GM21390 (cell line): ENCODE results near the gene SLC27A4.

Source experiments
- ATAC-seq: cut with Tn5 transposase; IDR thresholded peaks from one replicate; pipeline ENCODE4 v1.9.1; 2021; ENCODE audit not compliant: unreplicated experiment

SLC27A4 gene

DNA sequence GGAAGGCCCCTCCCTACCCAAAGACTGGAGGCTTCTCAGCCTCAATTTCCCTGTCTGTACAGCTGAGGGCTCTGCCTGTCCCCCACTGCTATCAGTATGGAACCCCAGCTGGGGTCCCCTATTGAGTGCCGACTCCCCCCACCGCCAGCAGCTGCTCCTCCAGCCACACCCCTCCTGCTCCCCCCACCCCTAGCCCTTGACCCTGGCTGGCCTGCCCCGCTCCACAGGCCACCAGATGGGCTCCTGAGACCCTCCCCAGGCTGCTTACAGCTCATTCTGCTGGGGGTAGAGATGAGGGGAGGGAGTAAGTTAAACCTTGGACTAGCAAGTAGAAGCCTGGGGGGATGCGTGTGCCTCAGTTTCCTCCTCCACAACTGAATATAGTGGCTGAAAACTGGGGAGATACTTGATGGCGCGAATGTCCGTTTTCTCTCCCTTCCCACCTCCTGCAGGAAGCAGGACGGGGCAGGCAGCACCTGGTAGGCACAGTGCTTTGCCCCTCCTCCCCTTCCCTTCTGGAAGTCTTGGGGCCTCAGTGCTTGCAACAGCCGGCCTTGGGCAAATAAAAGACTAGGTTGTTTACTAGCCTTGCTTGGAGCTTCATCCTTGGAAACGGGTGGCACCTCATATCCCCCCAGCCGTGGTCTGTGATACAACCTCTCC is 50.0 kb downstream of the SLC27A4 start:
- no peak for ATAC-seq

DNA sequence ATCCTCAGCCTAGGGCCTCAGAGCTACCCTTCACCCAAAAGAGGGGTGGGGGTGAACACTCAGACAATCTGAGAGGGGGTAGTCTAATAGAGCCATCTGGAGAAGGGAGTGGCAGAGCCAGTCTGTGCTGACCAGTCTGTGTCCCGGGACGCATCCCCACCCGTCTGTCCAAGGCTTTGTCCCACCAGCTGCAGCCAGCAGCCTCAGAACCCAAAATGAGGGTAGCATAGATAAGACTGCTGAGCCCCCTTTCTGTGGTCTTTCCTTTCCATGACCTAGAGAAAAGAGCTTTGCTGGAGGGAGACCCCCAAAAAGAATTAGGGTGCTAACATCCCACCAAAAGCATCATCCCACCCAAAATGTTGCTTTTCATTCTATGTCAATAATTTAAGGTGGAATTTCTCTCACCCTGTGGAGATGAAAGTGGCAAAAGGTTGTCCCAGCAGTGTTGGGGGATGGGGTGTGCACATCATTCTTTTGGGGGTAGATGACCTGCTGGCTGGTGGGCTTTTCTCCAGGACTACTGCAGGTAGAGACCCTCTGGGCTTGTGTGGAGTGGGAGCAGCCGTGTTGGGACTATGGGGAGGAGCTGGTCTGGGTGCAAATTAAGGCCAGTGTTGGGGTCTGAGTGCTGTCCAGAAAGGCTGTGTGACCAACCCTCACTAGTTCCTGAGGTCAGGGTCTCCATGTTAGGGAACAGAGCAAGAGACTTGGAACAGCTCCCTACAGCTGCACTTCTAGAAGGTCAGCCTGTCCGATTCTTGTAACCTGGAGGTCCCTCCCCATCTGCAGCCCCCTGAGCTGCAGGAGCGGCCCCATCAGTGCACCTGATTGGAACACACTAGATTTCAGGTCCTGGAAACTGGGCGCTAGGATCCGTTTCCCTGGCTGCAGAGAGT is 50.7 kb downstream of the SLC27A4 start:
- ATAC-seq, result no peak

DNA sequence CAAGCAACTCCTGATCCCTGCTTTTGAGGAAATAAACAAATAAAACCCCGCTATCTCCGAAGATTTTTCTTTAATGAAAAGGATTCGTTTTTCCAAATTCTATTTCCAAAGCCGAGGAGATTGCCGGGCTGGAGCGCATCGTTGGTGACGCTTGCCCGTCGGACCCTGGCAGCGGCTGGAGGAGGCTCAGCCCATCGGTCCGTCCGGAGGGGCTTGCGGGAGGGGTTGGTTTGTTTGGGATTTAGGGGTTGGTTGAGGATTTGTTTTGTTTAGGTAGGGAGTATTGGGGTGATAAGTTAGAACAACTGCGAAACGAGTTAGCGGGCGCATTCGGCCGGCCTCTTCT is 51.6 kb downstream of the SLC27A4 start:
- ATAC-seq, result no peak

DNA sequence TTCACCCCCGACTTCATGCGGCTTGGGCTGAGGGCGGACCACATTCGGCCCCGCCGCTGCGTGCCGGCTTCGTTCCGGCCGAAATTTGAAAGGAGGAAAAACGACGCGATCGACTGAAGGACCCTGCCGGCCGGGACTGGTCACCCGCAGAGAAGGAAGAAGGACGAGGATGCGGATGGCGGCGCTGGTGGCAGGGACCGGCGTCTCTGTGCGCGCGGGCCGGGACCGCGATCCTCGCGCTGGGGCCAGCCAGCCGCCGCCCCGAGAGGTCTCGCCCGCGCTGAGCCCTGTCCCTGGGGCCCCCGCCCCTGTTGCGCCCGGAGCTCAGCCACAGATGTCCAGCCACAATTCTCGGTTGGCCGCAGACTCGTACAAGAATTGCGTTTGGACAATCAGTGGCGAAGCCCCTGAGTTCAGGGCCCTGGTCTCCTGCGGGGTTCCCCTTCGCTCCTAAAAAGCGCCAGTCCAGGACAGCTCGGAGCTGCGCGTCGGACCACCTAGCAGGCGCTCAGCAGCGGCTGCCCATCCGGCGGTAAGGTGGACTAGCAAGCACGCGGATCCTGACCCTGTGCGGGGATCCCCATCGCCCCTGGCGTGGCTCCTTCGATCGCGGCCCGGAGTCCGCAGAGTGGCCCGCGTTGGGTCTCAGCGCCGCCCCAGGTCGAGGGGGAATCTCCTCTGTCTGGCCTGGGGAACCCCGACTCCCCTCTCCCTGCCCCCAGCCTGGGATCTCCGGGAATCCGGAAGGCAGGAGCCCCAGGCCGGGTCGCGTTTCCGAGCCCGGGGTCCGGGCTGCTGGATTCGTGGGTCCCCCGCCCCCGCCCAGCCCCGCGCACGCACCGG is 52.2 kb downstream of the SLC27A4 start:
- ATAC-seq, result no peak

DNA sequence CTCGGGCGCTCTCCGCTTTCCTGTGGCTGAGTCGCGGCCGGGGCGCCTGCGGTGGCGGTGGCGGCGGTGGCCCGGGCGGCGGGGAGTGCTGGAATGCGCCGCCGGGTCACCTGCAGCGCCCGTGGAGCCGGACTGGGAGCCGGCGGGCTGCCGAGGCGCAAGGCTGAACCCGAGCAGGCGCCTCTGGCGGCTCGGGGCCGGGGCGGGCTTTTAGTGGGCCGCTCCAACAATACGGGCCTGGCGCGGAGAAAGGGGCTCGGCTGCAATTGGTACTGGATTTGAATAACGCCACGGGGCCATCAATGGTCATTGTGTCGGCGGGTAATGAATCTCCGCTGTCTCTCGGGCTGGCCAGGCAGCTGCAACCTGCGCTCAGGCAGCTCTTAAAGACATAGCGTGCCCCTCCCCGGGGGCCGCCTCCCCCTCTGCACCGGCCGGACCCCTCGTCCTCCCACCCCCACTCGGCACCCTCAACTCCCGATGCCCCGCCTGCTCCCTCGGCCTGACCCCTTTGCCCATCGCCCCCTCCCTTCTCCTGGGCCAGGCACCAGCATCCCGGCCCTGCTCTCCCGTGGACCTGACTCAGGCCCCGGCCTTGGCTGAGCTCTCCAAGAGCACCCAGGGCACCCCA is 52.9 kb downstream of the SLC27A4 start:
- ATAC-seq, result no peak

DNA sequence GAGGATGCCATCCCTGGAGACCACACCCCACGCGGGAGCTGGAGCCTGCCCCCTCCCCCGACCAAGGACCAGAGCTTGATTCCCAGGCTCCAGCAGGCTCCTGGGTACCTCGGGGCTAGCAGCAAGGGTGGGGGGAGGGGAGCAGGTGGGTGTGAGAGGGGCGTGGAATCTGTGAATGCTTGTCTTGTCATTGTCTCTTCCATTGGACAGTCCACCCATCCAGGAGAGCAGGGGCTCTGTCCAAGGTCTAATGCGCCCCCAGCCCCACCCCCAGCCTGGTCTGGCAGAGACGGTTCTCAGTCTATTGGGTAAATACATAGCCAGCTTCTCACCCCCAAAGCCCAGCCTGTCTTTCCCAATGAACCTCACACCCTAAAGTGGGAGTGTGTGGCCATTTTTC is 53.6 kb downstream of the SLC27A4 start:
- ATAC-seq, result no peak

DNA sequence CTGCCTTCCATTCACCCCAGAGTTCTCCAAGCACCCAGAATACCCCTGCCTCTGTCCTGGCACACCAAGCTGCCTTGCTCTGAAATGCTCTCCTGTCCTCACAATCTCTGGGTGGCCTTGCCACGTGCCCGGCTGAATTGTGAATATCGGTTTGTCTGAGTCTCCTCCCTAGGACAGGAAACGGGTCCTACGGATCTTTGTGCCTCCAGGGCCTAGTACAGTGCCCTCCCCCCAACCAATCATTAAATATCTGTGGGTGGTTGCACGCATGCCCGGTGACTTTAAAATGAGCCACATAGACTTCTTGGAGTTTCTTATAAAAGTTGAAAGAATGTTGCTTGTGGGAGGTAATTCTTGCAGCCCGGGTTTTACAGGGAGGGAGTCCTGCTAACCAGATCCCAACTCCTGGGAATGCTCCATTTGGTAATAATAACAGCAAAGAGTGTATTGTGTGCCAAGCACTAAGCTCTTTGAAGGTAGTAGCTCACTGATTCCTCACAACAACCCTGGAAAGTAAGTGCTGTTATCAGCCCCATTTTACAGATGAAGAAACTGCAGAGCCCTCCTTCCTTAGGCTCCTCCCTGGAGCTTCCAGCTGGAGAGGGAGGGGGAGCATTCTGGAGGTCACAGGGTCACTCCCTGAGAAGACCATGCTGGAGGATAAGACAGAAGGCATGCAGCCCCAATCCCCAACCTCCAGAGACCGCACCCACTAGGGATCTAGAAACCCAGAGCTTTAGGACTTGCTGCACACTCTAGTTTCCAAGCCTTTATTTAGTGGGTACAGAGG is 54.2 kb downstream of the SLC27A4 start:
- ATAC-seq, result no peak

DNA sequence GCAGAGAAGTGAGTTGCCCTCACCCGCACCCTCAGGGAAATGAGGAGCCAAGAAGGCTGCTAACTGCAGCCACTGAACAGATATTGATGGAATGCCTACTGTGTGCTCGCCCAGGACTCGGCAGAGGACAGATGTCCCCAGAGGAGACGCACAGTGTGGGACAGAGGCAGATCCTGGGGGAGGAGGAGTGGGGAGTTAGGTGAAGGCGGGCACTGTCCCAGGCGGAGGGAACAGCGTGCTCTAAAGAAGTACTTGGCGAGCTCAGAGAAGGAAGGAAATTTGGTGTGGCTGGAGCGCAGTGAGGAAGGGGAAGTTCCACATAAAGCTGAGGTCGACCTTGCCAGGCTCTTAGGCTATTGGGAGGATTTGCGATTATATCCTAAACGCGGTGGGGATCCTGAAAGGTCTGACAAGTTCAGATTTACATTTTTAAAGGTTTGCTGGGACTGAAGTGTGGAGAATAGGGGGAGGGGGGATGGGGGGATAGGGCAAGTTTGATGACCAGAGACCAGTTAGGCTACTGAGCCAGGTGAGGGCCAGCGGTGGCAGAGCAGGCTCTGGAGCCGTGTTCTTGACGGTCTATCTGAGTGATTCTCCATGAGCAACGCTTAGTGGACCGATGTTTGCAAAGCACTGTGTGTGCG is 56.8 kb downstream of the SLC27A4 start:
- ATAC-seq, result no peak

DNA sequence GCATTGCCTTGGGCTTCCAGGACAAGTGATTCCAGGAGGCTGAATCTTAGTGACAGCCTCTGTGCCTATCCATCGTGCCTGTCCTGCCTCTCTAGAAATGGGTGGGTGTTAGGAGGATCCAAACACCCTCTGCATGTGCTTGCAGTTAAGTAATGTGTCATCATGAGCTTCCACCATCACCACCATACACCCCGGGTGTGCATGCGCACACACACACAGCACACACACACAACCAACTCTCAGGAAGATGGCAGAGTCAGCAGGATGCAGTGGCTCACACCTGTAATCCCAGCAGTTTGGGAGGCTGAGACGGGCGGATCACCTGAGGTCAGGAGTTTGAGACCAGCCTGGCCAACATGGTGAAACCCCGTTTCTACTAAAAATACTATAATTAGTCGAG is 57.5 kb downstream of the SLC27A4 start:
- no peak for ATAC-seq

DNA sequence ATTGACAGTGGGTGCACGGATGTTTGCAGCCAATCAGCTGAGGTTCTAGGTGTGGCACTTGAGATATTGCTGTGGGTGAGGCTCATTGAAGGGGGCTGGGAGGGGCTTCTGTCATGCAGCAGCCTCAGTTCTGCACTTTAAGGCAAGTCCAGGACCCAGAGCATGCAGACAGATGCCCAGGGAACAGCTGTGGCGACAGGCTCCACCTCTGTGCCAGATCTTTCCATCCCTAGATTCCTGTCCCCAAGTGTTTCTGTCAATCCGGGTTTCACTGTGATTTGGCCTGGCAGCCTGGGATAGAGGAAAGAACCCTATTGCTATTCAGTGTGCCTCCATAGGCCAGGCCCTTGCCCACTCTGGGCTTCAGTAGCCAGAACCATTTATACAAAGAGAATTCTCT is 59.5 kb downstream of the SLC27A4 start:
- ATAC-seq, result no peak

DNA sequence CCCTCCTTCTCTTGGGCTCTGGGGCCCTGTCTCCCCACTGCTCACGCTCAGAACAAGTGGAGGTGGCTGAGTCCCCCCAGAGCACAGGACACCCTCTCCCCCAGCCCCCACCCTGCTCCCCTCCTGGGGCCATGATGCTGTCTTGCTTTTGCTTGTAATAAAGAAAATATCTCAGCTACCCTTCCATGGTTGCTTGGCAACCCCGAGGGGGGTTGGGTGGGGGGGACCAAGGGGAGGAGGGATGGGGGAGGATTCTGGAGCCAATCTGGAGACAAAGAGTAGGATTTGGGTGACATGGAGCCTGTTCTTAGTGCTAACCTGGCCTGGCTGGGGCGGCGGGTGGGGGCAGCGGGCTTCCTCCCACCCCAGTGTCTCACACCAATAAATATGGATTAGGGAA is 64.2 kb downstream of the SLC27A4 start:
- no peak for ATAC-seq

DNA sequence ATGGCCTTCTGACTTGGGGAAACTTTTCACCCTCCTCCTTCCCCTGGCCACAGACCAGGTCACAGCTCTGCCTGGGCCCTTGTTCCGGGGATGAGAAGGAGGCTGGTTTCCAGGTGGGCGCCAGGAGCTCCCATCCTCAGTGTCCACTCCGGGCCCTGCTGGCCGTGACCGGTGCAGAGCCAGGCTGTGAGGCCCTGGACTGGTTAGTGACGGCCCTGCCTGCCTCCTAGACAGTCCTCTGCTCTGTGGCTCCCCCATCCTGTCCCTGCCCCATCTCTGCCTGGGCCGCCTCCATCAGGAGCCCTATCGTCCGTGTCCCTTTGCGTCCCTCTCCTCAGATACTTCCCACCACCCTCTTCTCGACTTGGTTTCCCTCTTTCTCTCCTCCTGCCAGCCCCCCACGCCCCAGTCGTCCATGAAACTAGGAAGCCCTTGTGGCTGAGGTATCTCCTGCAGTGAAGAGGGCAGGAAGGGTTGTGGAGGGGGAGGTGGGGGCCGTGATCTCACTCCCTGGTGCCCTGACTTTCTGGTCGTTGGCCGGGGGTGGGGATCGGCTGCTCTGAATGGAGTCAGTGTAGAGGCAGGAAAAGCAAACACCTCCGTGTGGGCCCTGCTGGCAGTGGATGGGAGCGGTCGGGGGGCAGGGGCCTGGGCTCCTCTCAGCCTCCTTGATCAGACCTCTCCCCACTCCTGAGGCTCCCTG is 64.9 kb downstream of the SLC27A4 start:
- no peak for ATAC-seq

DNA sequence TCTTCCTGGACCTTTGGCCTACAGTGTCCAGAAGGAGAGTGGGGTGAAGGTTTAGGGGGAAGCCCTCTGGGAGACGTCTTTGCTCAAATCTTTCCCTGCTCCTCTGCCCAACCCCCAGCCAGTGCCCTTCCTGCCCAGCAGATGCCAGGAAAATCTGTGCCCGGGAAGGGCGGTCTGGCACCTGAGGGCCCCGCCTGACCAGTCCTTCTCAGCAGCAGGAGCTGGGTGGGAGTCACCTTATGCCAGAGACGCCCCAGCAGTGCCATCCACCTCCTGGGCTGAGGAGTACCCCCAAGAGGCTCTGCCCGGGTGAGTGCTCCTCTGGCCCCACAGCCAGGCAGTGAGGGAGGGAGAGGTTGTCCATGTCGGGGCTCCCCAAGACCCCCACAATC is 65.4 kb downstream of the SLC27A4 start:
- no peak for ATAC-seq

DNA sequence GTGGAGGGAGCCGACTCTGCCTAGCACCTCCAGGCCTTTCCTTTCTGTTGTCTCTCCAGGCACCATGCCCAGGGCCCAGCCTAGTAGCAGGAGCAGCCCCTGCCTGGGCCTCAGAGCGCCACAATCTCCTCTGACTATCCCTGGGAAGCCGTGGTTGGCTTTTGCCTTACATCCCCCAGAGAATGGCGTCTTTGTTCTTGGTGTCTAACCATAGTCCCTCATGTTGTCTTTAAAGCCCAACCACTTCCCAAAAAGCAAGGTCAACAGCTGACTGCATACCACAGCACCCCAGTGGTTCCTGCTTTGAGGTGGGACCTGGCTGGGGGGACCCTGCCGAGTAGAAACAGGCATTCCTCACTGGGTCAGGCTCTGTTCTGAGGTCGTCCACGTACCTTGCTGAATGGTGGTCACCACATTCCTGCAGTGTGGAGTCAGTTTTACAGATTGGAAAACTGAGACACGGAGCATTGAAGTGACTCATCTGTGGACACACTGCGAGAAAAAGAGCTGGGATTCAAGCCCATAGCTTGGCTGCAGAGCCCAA is 66.6 kb downstream of the SLC27A4 start:
- no peak for ATAC-seq

DNA sequence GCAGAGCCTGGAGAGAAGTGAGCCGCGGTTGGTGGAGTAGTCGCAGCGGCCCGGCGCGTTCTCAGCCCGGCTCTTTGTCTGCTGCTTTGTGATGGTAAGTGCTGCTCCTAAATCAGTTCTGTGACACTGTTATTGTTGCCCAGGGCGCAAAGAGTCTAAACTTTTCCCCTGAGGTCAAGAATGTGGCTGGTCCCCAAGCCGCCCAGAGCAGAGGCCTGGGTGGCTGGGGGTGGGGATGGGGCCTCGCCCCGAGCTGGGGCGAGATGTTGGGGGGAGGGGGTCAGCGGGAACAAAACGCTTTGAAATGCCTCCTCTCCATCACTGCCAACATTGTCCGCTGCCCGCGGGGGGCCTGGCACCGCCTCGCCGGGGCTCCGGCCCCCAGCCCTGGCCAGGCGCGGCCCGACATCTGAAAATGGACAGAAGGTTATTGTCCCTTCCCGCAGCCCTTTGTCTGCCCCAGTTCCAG is 68.7 kb downstream of the SLC27A4 start:
- no peak for ATAC-seq

DNA sequence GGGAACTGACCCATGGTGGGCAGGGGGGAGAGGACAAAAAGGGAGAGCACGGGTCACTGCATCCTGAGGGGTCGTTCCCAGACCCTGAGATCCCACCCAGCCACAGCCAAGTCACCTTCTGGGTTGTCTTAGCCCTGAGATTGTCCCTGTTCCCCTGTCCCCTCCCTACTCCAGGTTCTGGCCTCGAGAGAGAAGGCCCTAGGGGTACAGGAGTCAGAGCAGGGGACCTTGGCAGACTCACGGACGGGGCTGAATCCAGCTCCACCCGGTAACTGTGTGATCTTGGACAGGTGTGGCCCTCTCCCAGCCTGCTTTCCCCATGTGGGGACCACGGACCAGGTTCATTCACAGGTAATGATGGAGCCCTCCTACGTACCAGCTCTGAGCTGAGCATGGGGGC is 69.1 kb downstream of the SLC27A4 start:
- no peak for ATAC-seq

DNA sequence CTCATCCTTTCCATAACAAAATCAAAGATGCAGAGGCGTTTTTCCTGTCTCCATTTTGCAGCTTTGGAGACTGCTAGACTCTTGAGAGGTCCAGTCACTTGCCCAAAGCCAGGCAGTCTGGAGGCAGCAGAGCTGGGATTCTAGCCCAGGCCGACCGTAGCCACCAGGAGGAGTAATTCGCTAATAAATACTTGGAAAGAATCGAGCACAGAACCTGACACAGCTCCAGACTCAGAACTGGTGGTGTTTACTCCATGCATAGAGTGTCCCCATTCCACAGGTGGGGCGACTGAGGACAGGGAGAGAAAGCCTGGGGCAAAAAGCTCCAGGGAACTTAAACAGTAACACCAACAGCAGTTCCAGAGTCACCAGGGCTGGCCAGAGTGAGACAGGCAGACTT is 69.7 kb downstream of the SLC27A4 start:
- ATAC-seq, result no peak
